ENCODE data around the gene CEP43.
A peak's percentile ranks its signal among the peaks of the same experiment; 100 is the strongest.

CEP43 gene

GRCh38 chr6:166969390-166970002 lies 29.7 kb upstream of the CEP43 start:
- no peak for TF ChIP-seq CTCF (conservative IDR thresholded peaks at IDR 0.05; ENCODE audit: control insufficient read depth, insufficient read depth, low read depth, low read length)
- peak; percentile 52 for DNase-seq (ENCODE audit: low read depth)
- no peak overlapping the region for H3K4me3 ChIP-seq (ENCODE audit: control insufficient read depth, low read depth, low read length)

GRCh38 chr6:166970091-166970490 lies 29.1 kb upstream of the CEP43 start:
- no peak for DNase-seq (ENCODE audit: low read depth)
- no peak for TF ChIP-seq CTCF (conservative IDR thresholded peaks at IDR 0.05; ENCODE audit: control insufficient read depth, insufficient read depth, low read depth, low read length)
- H3K4me3 ChIP-seq (ENCODE audit: control insufficient read depth, low read depth, low read length), result no peak overlapping the region

- no peak overlapping the region for H3K4me3 ChIP-seq (ENCODE audit: control insufficient read depth, low read depth, low read length)
- DNase-seq (ENCODE audit: low read depth), result no peak
- no peak for TF ChIP-seq CTCF (conservative IDR thresholded peaks at IDR 0.05; ENCODE audit: control insufficient read depth, insufficient read depth, low read depth, low read length)
Observed at GRCh38 chr6:166970776-166971175, 28.4 kb upstream of the CEP43 start.

GRCh38 chr6:166971271-166971670 lies 27.9 kb upstream of the CEP43 start:
- H3K4me3 ChIP-seq (ENCODE audit: control insufficient read depth, low read depth, low read length), result no peak overlapping the region
- TF ChIP-seq CTCF (conservative IDR thresholded peaks at IDR 0.05; ENCODE audit: control insufficient read depth, insufficient read depth, low read depth, low read length), result no peak
- DNase-seq (ENCODE audit: low read depth), result no peak

GRCh38 chr6:166972101-166972500 lies 27.1 kb upstream of the CEP43 start:
- no peak overlapping the region for H3K4me3 ChIP-seq (ENCODE audit: control insufficient read depth, low read depth, low read length)
- DNase-seq (ENCODE audit: low read depth), result no peak
- no peak for TF ChIP-seq CTCF (conservative IDR thresholded peaks at IDR 0.05; ENCODE audit: control insufficient read depth, insufficient read depth, low read depth, low read length)

- no peak for TF ChIP-seq CTCF (conservative IDR thresholded peaks at IDR 0.05; ENCODE audit: control insufficient read depth, insufficient read depth, low read depth, low read length)
- DNase-seq (ENCODE audit: low read depth), result no peak
- no peak overlapping the region for H3K4me3 ChIP-seq (ENCODE audit: control insufficient read depth, low read depth, low read length)
Observed at GRCh38 chr6:166976636-166977035, 22.6 kb upstream of the CEP43 start.

Measured in fibroblast of mammary gland (primary cell).